Kidney epithelial cell (primary cell): ENCODE results near the gene C3AR1. TPM values are rescaled to one million over a fixed set of nuclear protein-coding genes. Genes with fewer than 3 reads are reported as not detected.

ENCODE experiments used
- DNase-seq: peaks from one replicate; pipeline ENCODE4 v3.0.0-alpha.2; 2010; ENCODE audit warnings: low read depth
- H3K27me3 ChIP-seq: 2 replicates; pipeline ENCODE4 v1.6.0; 2011; ENCODE audit warnings: low read length; ENCODE audit not compliant: control insufficient read depth, insufficient read depth
- H3K36me3 ChIP-seq: 2 replicates; pipeline ENCODE4 v1.5.1; 2011; ENCODE audit warnings: low read length; ENCODE audit not compliant: control insufficient read depth, insufficient read depth
- H3K4me3 ChIP-seq: 2 replicates; pipeline ENCODE4 v1.5.1; 2011; ENCODE audit warnings: low read depth, mild to moderate bottlenecking, control low read depth, low read length
- total RNA-seq: library from RNA; depleted of rRNA; stranded (reverse); fragments of >200 nt; gene quantifications from 2 replicates; pipeline ENCODE4 v1.2.3, GENCODE V29; 2015
- TF ChIP-seq, protein P1 (sequence below): IDR thresholded peaks from 2 replicates; pipeline ENCODE4 v1.5.1; 2011; ENCODE audit warnings: mild to moderate bottlenecking, moderate library complexity, low read length, control low read depth, inconsistent platforms; ENCODE audit not compliant: insufficient read depth, poor library complexity, severe bottlenecking

The C3AR1 gene
- total RNA-seq, 1 donor from 2014 or later = 0.04 TPM

DNA sequence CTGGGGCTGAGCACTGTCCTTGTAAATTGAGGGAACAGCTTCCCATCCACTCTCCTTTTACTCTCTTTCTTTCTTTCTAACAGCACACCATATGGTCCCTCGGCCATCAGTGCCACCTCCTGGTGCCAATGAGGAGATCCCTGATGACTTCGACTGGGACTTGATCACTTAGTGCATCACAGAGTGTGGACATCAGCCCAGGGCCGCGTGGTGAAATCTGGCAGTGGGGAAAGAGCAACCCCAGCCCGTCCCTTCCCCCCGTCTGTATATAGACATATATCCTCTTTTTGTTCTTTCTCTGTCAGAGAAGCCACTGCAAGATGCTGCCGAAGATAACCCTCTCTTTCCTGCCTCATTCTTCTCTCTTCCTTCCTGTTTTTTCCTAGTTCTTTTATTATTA is 13.5 kb downstream of the C3AR1 start:
- Histone ChIP-seq H3K4me3 (no peak overlapping the region), H3K27me3 (no peaks in the 10 kb centered on the region), H3K36me3 (peaks cover 4% of the 10 kb centered on the region)
- DNase-seq = no peak
- TF ChIP-seq, protein P1, sequence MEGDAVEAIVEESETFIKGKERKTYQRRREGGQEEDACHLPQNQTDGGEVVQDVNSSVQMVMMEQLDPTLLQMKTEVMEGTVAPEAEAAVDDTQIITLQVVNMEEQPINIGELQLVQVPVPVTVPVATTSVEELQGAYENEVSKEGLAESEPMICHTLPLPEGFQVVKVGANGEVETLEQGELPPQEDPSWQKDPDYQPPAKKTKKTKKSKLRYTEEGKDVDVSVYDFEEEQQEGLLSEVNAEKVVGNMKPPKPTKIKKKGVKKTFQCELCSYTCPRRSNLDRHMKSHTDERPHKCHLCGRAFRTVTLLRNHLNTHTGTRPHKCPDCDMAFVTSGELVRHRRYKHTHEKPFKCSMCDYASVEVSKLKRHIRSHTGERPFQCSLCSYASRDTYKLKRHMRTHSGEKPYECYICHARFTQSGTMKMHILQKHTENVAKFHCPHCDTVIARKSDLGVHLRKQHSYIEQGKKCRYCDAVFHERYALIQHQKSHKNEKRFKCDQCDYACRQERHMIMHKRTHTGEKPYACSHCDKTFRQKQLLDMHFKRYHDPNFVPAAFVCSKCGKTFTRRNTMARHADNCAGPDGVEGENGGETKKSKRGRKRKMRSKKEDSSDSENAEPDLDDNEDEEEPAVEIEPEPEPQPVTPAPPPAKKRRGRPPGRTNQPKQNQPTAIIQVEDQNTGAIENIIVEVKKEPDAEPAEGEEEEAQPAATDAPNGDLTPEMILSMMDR = no peak

DNA sequence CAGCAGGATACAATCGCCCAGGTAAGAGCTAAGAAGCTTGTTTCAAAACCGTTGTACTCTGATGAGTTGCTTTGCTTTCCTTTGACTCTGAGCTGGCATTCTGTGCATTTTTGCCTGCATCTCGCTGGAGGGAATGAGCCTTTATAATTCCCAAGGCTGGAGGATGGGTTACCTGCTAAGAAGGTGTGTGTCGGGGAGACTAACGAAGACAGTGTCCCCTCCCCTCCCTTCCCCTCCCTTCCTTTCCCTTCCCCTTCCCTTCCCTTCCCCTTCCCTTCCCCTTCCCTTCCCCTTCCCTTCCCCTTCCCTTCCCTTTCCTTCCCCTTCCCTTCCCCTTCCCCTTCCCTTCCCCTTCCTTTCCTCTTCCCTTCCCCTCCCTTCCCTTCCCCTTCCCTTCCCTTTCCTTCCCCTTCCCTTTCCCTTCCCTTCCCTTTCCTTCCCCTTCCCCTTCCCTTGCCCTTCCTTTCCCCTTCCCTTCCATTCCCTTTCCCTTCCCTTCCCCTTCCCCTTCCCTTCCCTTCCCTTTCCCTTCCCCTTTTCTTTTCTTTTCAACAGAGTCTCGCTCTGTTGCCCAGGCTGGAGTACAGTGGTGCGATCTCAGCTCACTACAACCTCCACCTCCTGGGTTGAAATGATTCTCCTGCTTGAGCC is 15.4 kb downstream of the C3AR1 start:
- no peak overlapping the region for H3K4me3 ChIP-seq
- DNase-seq = no peak
- no peaks in the 10 kb centered on the region for H3K27me3 ChIP-seq
- TF ChIP-seq, protein P1 = no peak
- H3K36me3 ChIP-seq = peaks cover 4% of the 10 kb centered on the region

DNA sequence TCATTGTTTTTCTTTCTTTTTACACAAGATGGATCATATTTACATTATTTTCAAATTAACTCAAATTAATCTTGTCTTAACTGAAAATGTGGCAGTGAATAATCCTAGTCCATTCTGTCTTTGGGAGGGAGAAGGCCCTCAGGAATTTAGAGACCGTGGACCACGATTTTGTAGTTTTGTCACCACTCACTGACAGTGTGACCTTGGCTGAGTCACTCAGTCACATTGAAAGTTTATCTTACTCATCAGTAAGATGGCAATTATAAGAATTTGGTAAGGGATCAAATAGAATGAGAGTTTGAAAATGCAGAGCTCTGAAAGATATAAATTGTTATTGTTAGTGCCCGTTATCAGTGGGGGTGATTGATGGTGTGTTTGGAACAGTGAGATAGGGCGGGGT is 17.3 kb downstream of the C3AR1 start:
- H3K27me3 ChIP-seq = no peaks in the 10 kb centered on the region
- TF ChIP-seq, protein P1 = no peak
- H3K36me3 ChIP-seq = no peaks in the 10 kb centered on the region
- no peak for DNase-seq
- H3K4me3 ChIP-seq = no peak overlapping the region

DNA sequence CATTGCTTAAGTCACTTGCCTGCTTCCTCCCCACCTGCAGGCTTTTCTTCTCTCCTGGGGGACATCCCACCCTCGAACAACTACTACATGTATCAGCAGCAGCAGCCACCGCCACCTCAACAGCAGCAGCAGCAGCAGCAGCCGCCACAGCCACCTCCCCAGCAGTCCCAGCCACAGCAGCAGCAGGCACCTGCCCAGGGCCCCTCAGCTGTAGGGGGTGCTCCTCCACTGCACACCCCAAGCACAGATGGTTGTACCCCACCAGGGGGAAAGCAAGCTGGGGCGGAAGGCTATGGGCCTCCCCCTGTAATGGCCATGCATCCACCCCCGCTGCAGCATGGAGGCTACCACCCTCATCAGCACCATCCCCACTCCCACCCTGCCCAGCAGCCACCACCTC is 18.3 kb downstream of the C3AR1 start:
- TF ChIP-seq, protein P1 = no peak
- no peak for DNase-seq
- no peak overlapping the region for H3K4me3 ChIP-seq
- peaks cover 1% of the 10 kb centered on the region for H3K36me3 ChIP-seq
- no peaks in the 10 kb centered on the region for H3K27me3 ChIP-seq

DNA sequence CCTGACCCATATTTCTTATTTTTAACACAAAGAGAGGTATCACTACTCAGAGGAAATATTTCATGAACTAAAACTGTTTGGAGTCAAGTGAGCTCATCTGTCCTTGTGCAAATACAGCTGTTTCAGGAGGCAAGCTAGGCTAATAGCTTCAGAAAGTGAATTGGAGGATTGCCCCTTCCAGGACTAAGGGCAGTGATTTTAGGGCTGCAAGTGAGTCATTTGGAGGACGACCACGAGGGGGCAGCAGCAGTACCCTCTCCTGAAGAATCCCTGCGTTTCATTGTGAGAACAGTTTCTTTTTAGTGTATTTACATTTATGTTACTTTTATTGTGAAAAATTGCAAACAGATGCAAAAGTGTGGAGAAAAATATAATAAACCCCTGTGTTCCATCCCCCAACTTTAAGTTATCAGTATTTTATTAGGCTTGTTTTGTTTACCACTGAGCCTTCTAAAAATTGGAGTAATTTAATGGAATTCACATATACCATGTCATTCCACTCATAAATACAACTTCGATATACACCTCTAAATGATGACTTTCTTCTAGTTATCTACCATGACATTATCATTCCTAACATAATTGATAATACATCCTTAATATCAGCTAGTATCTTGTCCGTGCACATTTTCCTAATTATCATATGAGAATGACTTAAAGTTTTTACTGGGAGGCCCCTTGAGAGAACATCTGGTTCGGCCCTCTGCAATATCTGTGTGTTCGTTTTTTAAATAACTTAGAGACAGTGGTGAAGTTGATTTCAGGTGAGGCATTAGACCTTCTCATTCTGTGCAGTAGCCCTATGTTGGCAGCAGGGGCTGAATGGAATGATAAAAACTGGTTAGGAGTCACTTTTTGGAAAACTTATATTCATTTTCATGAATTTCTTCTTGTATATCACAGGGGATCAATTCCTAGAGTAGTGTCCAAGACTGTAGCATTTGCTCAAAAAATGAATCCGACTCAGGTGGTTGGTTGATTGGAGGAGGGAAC is 19.9 kb downstream of the C3AR1 start:
- TF ChIP-seq, protein P1 = peak; percentile 82
- DNase-seq = no peak
- H3K36me3 ChIP-seq = peaks cover 1% of the 10 kb centered on the region
- no peak overlapping the region for H3K4me3 ChIP-seq
- H3K27me3 ChIP-seq = no peaks in the 10 kb centered on the region
